ENCODE data around the gene ASXL2. TPM values are rescaled to one million over a fixed set of nuclear protein-coding genes. Genes with fewer than 3 reads are reported as not detected.
"Not testable (repeated sequence)": the region's sequence is repeated elsewhere in the genome, so short reads cannot be mapped to it uniquely, and the experiment has no call there.

Gene ASXL2
- total RNA-seq, 1 donor from 2014 or later = 22.7 TPM

- TF ChIP-seq, protein P1, sequence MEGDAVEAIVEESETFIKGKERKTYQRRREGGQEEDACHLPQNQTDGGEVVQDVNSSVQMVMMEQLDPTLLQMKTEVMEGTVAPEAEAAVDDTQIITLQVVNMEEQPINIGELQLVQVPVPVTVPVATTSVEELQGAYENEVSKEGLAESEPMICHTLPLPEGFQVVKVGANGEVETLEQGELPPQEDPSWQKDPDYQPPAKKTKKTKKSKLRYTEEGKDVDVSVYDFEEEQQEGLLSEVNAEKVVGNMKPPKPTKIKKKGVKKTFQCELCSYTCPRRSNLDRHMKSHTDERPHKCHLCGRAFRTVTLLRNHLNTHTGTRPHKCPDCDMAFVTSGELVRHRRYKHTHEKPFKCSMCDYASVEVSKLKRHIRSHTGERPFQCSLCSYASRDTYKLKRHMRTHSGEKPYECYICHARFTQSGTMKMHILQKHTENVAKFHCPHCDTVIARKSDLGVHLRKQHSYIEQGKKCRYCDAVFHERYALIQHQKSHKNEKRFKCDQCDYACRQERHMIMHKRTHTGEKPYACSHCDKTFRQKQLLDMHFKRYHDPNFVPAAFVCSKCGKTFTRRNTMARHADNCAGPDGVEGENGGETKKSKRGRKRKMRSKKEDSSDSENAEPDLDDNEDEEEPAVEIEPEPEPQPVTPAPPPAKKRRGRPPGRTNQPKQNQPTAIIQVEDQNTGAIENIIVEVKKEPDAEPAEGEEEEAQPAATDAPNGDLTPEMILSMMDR (conservative IDR thresholded peaks at IDR 0.05) = no peak
- Mint-ChIP-seq H3K4me3 (no peak overlapping the region), H3K9me3 (no peaks in the 10 kb centered on the region), H3K27me3 (ENCODE audit: low read depth) (no peaks in the 10 kb centered on the region), H3K36me3 (ENCODE audit: low read depth) (no peaks in the 10 kb centered on the region), H3K4me1 (no peaks in the 10 kb centered on the region), H3K27ac (ENCODE audit: unreplicated experiment) (no peak overlapping the region)
- DNase-seq (ENCODE audit: low read depth, low spot score) = no peak
Measured at GRCh38 chr2:25903216-25903776, 25.0 kb upstream of the ASXL2 start.

- no peaks in the 10 kb centered on the region for H3K36me3 Mint-ChIP-seq (ENCODE audit: low read depth)
- H3K4me3 Mint-ChIP-seq = no peak overlapping the region
- H3K4me1 Mint-ChIP-seq = peaks cover 3% of the 10 kb centered on the region
- no peak for DNase-seq (ENCODE audit: low read depth, low spot score)
- no peaks in the 10 kb centered on the region for H3K27me3 Mint-ChIP-seq (ENCODE audit: low read depth)
- TF ChIP-seq, protein P1 (conservative IDR thresholded peaks at IDR 0.05) = no peak
- no peaks in the 10 kb centered on the region for H3K9me3 Mint-ChIP-seq
- no peak overlapping the region for H3K27ac Mint-ChIP-seq (ENCODE audit: unreplicated experiment)
Measured at GRCh38 chr2:25899404-25899970, 21.2 kb upstream of the ASXL2 start.

- DNase-seq (ENCODE audit: low read depth, low spot score) = no peak
- TF ChIP-seq, protein P1 (conservative IDR thresholded peaks at IDR 0.05) = no peak
- Mint-ChIP-seq H3K27ac (ENCODE audit: unreplicated experiment) (no peak overlapping the region), H3K9me3 (no peaks in the 10 kb centered on the region), H3K4me3 (no peak overlapping the region), H3K36me3 (ENCODE audit: low read depth) (no peaks in the 10 kb centered on the region), H3K27me3 (ENCODE audit: low read depth) (no peaks in the 10 kb centered on the region), H3K4me1 (peaks cover 3% of the 10 kb centered on the region)
Measured at GRCh38 chr2:25897506-25897905, 19.2 kb upstream of the ASXL2 start.

DNA sequence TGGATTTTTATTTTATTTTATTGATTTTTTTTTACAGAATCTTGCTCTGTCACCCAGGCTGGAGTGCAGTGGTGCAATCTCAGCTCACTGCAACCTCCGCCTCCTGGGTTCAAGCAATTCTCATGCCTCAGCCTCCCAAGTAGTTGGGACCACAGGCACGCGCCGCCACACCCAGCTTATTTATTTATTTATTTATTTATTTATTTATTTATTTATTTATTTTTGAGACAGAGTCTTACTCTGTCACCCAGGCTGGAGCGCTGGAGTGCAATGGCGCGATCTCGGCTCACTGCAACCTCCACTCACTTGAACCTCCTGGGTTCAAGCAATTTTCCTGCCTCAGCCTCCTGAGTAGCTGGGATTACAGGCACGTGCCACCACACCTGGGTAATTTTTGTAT, 18.0 kb upstream of the ASXL2 start:
- DNase-seq (ENCODE audit: low read depth, low spot score); H3K36me3 Mint-ChIP-seq (ENCODE audit: low read depth); H3K4me1 Mint-ChIP-seq; H3K27ac Mint-ChIP-seq (ENCODE audit: unreplicated experiment); H3K4me3 Mint-ChIP-seq; H3K9me3 Mint-ChIP-seq; H3K27me3 Mint-ChIP-seq (ENCODE audit: low read depth): not testable (repeated sequence)

DNA sequence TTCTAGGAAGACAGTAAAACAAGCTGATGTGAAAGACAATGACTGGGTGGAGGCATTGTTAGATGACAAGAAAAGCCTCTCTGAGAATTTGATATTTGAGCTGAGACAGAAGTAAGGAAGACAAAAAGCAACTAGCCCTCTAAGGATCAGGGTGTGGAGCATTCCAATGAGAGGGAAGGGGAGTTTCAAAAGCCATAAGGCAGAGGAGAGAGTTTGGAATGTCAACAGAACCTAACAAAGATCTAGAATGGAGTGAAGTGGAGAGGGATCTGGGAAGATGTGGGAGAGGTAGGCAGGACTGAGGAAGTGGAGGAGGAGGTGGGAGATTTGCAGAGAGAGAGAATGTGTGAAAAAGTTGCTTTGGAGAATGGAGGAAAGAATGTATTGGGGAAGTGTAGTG, 17.3 kb upstream of the ASXL2 start:
- Mint-ChIP-seq H3K36me3 (ENCODE audit: low read depth) (no peaks in the 10 kb centered on the region), H3K4me3 (no peak overlapping the region), H3K4me1 (peaks cover 3% of the 10 kb centered on the region), H3K27ac (ENCODE audit: unreplicated experiment) (peak overlapping the region; percentile 1), H3K9me3 (no peaks in the 10 kb centered on the region), H3K27me3 (ENCODE audit: low read depth) (no peaks in the 10 kb centered on the region)
- TF ChIP-seq, protein P1 (conservative IDR thresholded peaks at IDR 0.05) = no peak
- DNase-seq (ENCODE audit: low read depth, low spot score) = no peak

DNA sequence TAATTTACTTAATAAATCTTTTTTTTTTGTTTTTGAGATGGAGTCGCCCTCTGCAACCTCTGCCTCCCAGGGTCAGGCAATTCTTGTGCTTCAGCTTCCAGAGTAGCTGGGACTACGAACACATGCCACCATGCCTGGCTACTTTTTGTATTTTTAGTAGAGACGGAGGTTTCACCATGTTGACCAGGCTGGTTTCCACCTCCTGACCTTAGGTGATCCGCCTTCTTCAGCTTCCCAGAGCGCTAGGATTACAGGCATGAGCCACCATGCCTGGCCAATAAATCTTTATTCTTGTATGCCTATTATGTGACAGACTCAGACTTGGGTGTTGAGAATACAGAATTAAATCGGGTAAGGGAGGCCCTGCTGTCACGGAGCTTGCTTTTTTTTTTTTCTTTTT, 16.7 kb upstream of the ASXL2 start:
- H3K27me3 Mint-ChIP-seq (ENCODE audit: low read depth) = no peaks in the 10 kb centered on the region
- peaks cover 3% of the 10 kb centered on the region for H3K4me1 Mint-ChIP-seq
- no peak overlapping the region for H3K27ac Mint-ChIP-seq (ENCODE audit: unreplicated experiment)
- H3K36me3 Mint-ChIP-seq (ENCODE audit: low read depth) = no peaks in the 10 kb centered on the region
- TF ChIP-seq, protein P1 (conservative IDR thresholded peaks at IDR 0.05) = no peak
- no peak overlapping the region for H3K4me3 Mint-ChIP-seq
- no peaks in the 10 kb centered on the region for H3K9me3 Mint-ChIP-seq
- DNase-seq (ENCODE audit: low read depth, low spot score) = no peak

Measured in neural crest cell (in vitro differentiated cells).